ENCODE measurements around the gene YTHDF1. TPM values are rescaled to one million over a fixed set of nuclear protein-coding genes. Genes with fewer than 3 reads are reported as not detected.

Gene YTHDF1
- total and polyA plus RNA-seq, 11 donors: 14.7 to 38.2 (median 22.5) TPM

GRCh38 chr20:63149531-63150192, 66.3 kb downstream of the YTHDF1 start:
- Histone ChIP-seq H3K4me3 (no peak overlapping the region), H3K4me1 (peaks cover 0 to 25% (median 0%) of the 10 kb centered on the region in 12 donors), H3K27me3 (peaks cover 0 to 65% (median 19%) of the 10 kb centered on the region in 9 donors), H3K36me3 (no peaks in the 10 kb centered on the region), H3K9me3 (peaks cover 0 to 19% (median 9%) of the 10 kb centered on the region in 12 donors), H3K27ac (peak overlapping the region in 2 of 12 donors; percentile 9 to 33)
- ATAC-seq (peak in 3 of 4 donors; percentile 33 to 75 (median 42)), DNase-seq (peak in 3 of 5 donors; percentile 25 to 60 (median 53))
- TF ChIP-seq CTCF (IDR thresholded peaks at IDR 0.05): no peak
- TF ChIP-seq POLR2A (IDR thresholded peaks at IDR 0.05): no peak
- WGBS, 4 donors: 29 to 50% (median 41%) methylated on average over 12 to 13 of the region's 13 CpGs
- intact Hi-C loops (cut with DNase I): no loop called here

- H3K27ac ChIP-seq: no peak overlapping the region
- H3K36me3 ChIP-seq: no peaks in the 10 kb centered on the region
- H3K9me3 ChIP-seq: peaks cover 0 to 19% (median 9%) of the 10 kb centered on the region in 12 donors
- H3K27me3 ChIP-seq: peaks cover 0 to 58% (median 19%) of the 10 kb centered on the region in 9 donors
- H3K4me1 ChIP-seq: peaks cover 0 to 25% (median 0%) of the 10 kb centered on the region in 12 donors
- no peak for TF ChIP-seq POLR2A (IDR thresholded peaks at IDR 0.05)
- TF ChIP-seq CTCF (IDR thresholded peaks at IDR 0.05): no peak
- ATAC-seq: no peak
- no peak overlapping the region for H3K4me3 ChIP-seq
- intact Hi-C loops (cut with DNase I): no loop called here
- 77 to 89% (median 82%) methylated on average over 5 to 11 of the region's 11 CpGs for WGBS, 4 donors
- peak in 2 of 5 donors; percentile 5 to 23 for DNase-seq
These were observed 67.2 kb downstream of the YTHDF1 start for GRCh38 chr20:63148696-63149095.

GRCh38 chr20:63147532-63147931, 68.4 kb downstream of the YTHDF1 start:
- Histone ChIP-seq H3K27me3 (peaks cover 0 to 49% (median 15%) of the 10 kb centered on the region in 9 donors), H3K36me3 (no peaks in the 10 kb centered on the region), H3K4me3 (no peak overlapping the region), H3K4me1 (peaks cover 0 to 22% (median 0%) of the 10 kb centered on the region in 12 donors), H3K9me3 (peaks cover 0 to 19% (median 9%) of the 10 kb centered on the region in 12 donors), H3K27ac (no peak overlapping the region)
- DNase-seq (no peak), ATAC-seq (no peak)
- WGBS, 4 donors: 60 to 67% (median 63%) methylated on average over 2 of the region's 2 CpGs
- intact Hi-C loops (cut with DNase I): no loop called here
- TF ChIP-seq POLR2A (IDR thresholded peaks at IDR 0.05) (no peak), CTCF (IDR thresholded peaks at IDR 0.05) (no peak)

MicroRNAs encoded within 50 kb of the gene (microRNA counts, 767-probe panel; counts per million panel counts)
- microRNA hsa-miR-124-3p (671 to 1,287 counts per million in 2 donors), microRNA hsa-miR-3196 (0 to 71.6 counts per million in 2 donors)

Small RNAs within 50 kb of the gene (microRNA-seq; reads per million reads assigned to microRNA genes)
- 0 reads per million in 4 donors for gene MIR124-3
- 0 to 0.06 (median 0) reads per million in 4 donors for gene MIR3196

Other genes with a start within 250 kb of the YTHDF1 start
- not detected for gene BHLHE23, start 209.2 kb downstream of the YTHDF1 start, total RNA-seq
- gene BHLHE23, start 209.2 kb downstream of the YTHDF1 start, polyA plus RNA-seq: not detected
- gene BIRC7, start 19.8 kb upstream of the YTHDF1 start, total RNA-seq: 1 to 10 TPM in 2 of 9 donors, under 1 TPM in 4, not detected in 3; 0.20 to 5.6 (median 0.50) TPM
- not detected for gene BIRC7, start 19.8 kb upstream of the YTHDF1 start, polyA plus RNA-seq
- not detected for gene NKAIN4, start 38.3 kb upstream of the YTHDF1 start, total RNA-seq
- gene NKAIN4, start 38.3 kb upstream of the YTHDF1 start, polyA plus RNA-seq: not detected
- 10 to 100 TPM; 14.3 to 51.6 (median 29.2) TPM for gene ARFGAP1, start 56.7 kb upstream of the YTHDF1 start, total RNA-seq
- gene ARFGAP1, start 56.7 kb upstream of the YTHDF1 start, polyA plus RNA-seq: 10 to 100 TPM; 41.8 to 43.8 TPM
- gene COL20A1, start 77.1 kb upstream of the YTHDF1 start, total RNA-seq: not detected
- not detected for gene COL20A1, start 77.1 kb upstream of the YTHDF1 start, polyA plus RNA-seq
- gene CHRNA4, start 145.2 kb upstream of the YTHDF1 start, total RNA-seq: 1 to 10 TPM in 2 of 9 donors, under 1 TPM in 2, not detected in 5; 0.16 to 1.5 (median 0.81) TPM
- under 1 TPM; 0.06 to 0.23 TPM for gene CHRNA4, start 145.2 kb upstream of the YTHDF1 start, polyA plus RNA-seq